ENCODE measurements around the gene PI4KA.

Gene PI4KA

DNA sequence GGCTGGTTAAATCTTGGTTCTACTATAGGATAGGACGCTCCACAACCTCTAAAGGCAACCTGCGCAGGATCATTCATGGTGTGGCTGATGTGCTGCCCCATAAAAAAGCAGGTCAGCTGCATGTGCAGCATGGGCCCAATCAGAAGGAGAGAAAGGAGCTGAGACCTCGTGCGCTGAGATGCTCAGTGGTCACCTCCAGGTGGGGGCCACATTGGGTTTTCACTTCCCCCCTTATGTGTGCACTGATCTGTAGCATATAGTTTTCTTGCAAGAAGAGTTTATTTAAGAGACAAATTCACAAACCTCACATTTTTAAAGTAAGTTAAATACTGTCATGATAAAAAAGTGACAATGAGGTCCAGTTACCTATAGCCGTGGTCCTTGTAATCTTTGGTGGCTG lies 60.4 kb downstream of the PI4KA start:
- Histone ChIP-seq H3K36me3 (ENCODE audit: control insufficient read depth, insufficient read depth, low read length, severe bottlenecking) (peaks cover 80% of the 10 kb centered on the region), H3K9ac (ENCODE audit: low read length) (no peak overlapping the region)

DNA sequence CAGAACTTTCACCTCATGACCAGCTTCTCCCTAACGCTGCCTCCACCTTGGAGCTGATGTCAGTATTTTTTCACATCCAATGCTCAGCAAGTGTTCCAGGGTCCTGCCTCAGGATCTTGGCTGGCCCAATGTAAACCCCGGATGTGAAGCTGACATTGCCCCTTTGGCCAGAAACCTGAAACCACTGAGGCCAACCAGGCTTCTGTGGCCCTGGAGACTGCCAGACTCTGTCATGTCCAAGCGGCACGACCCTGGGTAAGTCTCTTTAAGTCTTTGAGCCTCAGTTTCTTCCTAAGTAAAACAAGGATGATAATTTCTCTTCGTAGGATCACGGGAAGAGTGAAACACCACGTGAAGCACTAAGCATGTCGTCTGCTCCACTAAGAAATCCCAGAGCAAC lies 61.9 kb downstream of the PI4KA start:
- Histone ChIP-seq H3K36me3 (ENCODE audit: control insufficient read depth, insufficient read depth, low read length, severe bottlenecking) (peaks cover 76% of the 10 kb centered on the region), H3K9ac (ENCODE audit: low read length) (no peak overlapping the region), H3K4me1 (ENCODE audit: control insufficient read depth, insufficient read depth, low read length) (peaks cover 5% of the 10 kb centered on the region), H3K4me3 (ENCODE audit: low read length) (no peak overlapping the region), H3K9me3 (ENCODE audit: control insufficient read depth, low read length) (no peaks in the 10 kb centered on the region), H3K27me3 (replicated peaks; ENCODE audit: control insufficient read depth, insufficient read depth, low read length) (no peaks in the 10 kb centered on the region)
- DNase-seq (ENCODE audit: low read depth) = no peak

More for the DNA sequence above, 60.4 kb downstream of the PI4KA start:
- H3K27me3 ChIP-seq (replicated peaks; ENCODE audit: control insufficient read depth, insufficient read depth, low read length) = no peaks in the 10 kb centered on the region
- no peak overlapping the region for H3K4me3 ChIP-seq (ENCODE audit: low read length)
- DNase-seq (ENCODE audit: low read depth) = no peak
- H3K4me1 ChIP-seq (ENCODE audit: control insufficient read depth, insufficient read depth, low read length) = peaks cover 2% of the 10 kb centered on the region
- H3K9me3 ChIP-seq (ENCODE audit: control insufficient read depth, low read length) = no peaks in the 10 kb centered on the region

DNA sequence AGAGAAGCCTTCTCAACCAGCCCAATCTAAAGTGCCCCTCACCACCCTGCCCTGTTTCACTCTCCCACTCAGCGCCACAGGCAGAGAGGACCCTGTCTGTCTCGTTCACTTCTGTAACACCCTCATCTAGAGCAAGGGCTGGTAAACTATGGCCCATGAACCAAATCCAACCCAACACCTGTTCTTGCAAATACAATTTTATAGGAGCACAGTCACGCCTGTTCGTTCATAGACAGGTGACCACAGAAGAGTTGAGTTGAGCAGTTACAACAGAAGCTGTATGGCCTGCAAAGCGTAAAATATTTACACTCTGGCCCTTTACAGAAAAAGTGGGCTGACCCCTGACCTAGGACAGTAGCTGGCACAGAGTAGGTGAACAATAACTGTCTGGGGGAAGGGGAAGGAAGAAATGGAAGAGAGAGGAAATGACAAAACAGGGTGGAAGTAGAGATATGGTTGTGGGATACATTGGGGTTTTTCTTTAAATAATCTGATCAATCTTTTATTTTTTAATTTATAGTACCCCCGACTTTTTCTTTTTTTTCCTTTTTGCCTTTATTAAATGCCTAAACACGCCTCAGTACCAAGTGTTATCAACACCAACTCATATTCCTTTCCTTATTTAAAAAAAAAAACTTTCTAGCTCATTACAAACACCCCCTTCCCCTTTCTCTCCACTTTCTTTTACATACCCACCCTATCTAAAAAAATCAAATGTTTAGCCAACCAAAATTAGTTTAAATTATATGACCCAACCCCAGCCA lies 63.8 kb downstream of the PI4KA start:
- H3K36me3 ChIP-seq (ENCODE audit: control insufficient read depth, insufficient read depth, low read length, severe bottlenecking) = peaks cover 74% of the 10 kb centered on the region
- H3K9ac ChIP-seq (ENCODE audit: low read length) = no peak overlapping the region
- no peak for DNase-seq (ENCODE audit: low read depth)
- no peaks in the 10 kb centered on the region for H3K9me3 ChIP-seq (ENCODE audit: control insufficient read depth, low read length)
- no peak overlapping the region for H3K4me3 ChIP-seq (ENCODE audit: low read length)
- H3K4me1 ChIP-seq (ENCODE audit: control insufficient read depth, insufficient read depth, low read length) = peaks cover 5% of the 10 kb centered on the region
- H3K27me3 ChIP-seq (replicated peaks; ENCODE audit: control insufficient read depth, insufficient read depth, low read length) = no peaks in the 10 kb centered on the region

DNA sequence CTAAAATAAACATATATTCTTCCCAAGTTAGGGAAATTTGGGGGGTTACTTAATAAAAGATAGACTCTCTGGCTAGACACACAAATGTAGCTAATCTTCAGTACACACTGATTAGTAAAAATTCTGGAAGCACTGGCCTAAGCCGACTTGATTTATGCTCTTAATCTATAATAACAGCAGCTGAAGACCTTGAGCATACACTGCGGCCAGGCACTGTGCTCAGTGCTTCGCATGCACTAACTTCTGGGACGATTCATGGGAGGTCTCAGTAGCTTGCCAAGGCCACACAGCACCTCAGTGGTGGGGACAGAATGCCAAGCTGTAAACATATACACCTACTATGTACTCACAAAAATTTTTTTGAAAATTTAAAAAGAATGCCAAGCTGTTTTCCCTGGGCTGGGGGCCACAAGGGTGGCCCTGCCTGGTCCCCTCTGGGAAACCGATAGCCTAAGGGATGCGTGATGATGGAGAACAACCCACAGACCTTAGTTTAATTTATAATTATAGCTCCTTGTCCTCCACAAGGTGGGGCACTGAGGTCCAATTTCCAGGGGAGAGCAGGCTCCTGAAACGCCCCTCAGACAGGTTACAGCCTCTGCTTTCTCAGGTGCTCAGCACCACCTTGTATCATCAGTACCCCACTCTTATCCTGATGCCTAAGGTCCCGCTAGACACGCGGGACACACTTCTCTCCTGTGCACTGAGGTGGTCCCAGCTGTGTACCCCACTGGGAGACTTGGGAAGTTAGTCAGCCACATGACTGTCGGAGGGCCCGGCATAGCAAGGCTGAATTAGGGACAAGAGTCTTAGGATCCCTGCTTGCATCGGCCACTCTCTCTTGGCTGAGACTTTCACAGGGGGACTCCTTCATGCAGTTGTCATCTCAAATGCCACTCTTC lies 64.6 kb downstream of the PI4KA start:
- DNase-seq (ENCODE audit: low read depth) = no peak
- H3K27me3 ChIP-seq (replicated peaks; ENCODE audit: control insufficient read depth, insufficient read depth, low read length) = no peaks in the 10 kb centered on the region

DNA sequence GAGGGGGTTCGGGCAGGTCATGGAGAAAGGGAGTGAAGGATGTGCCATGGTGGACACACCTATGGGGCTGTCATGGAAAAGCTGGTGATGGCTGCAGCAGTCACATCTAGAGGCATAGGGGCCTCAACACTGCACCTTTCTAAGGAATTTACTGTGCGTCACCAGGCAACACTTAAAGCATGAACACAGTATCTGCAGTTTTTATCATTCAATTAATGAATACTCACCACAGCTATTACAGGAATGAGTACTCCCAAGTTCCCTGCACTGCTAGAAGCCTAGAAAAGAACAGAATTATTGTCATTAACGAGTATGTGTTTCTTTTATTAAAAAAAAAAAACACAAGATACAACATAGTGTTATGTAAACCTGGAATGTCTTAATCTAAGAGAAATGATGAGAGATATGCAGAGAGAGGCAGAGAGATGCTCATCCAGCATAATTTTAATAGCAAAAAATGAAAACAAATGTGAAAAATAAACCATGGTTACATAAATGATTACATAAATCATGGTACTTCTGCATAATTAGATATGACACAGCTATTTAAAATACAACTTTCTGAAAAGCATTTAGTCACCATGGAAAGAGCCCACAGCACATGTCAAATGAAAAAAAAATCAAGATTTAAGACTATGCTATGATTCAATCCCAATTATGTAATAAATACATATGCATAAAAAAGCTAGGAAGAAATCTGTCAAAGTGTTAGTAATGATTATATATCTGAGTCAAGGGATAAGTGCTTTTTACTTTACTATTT lies 65.5 kb downstream of the PI4KA start:
- H3K4me1 ChIP-seq (ENCODE audit: control insufficient read depth, insufficient read depth, low read length) = peaks cover 5% of the 10 kb centered on the region

More for the DNA sequence above, 64.6 kb downstream of the PI4KA start:
- H3K9me3 ChIP-seq (ENCODE audit: control insufficient read depth, low read length) = no peaks in the 10 kb centered on the region
- peaks cover 67% of the 10 kb centered on the region for H3K36me3 ChIP-seq (ENCODE audit: control insufficient read depth, insufficient read depth, low read length, severe bottlenecking)
- no peak overlapping the region for H3K9ac ChIP-seq (ENCODE audit: low read length)
- H3K4me1 ChIP-seq (ENCODE audit: control insufficient read depth, insufficient read depth, low read length) = peaks cover 5% of the 10 kb centered on the region
- H3K4me3 ChIP-seq (ENCODE audit: low read length) = no peak overlapping the region

DNA sequence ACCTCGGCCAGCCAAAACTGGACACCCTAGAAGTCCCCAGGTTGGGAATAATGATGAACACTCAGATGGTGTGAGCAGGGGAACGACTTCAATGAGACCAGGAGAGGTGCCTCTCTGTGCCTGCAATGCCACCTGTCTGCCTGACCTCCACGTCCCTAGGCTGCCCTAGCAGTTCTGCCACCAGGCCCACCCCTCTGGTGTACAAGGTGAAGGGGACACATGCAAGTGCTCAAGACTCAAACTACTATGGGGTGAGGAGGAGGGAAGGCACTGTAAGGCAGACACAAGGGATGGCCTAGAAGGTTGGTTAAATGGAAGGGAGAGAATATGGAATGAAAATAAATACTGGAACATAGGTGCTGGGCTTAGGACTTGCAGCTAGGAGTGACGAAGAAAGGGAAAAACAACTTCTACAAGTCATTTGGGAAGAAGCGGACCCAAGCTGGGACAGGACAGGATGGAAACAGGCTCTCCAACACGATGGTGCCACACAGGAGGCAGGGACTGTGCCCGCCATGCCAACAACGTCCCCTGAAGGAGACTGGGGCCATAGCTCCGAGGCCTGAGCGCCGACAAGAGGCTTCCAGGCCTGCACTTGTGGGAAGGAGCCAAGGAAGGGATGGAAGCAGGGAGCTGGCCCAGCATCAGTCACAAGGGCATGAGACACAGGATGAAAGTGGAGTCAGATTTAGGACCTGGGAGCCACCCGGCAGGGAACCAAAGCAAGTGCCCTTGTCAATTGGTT lies 66.2 kb downstream of the PI4KA start:
- no peak for DNase-seq (ENCODE audit: low read depth)
- Histone ChIP-seq H3K9me3 (ENCODE audit: control insufficient read depth, low read length) (no peaks in the 10 kb centered on the region), H3K9ac (ENCODE audit: low read length) (no peak overlapping the region), H3K36me3 (ENCODE audit: control insufficient read depth, insufficient read depth, low read length, severe bottlenecking) (peaks cover 66% of the 10 kb centered on the region), H3K27me3 (replicated peaks; ENCODE audit: control insufficient read depth, insufficient read depth, low read length) (no peaks in the 10 kb centered on the region), H3K4me1 (ENCODE audit: control insufficient read depth, insufficient read depth, low read length) (peaks cover 5% of the 10 kb centered on the region), H3K4me3 (ENCODE audit: low read length) (no peak overlapping the region)

More for the DNA sequence above, 65.5 kb downstream of the PI4KA start:
- Histone ChIP-seq H3K9me3 (ENCODE audit: control insufficient read depth, low read length) (no peaks in the 10 kb centered on the region), H3K36me3 (ENCODE audit: control insufficient read depth, insufficient read depth, low read length, severe bottlenecking) (peaks cover 66% of the 10 kb centered on the region), H3K4me3 (ENCODE audit: low read length) (no peak overlapping the region), H3K27me3 (replicated peaks; ENCODE audit: control insufficient read depth, insufficient read depth, low read length) (no peaks in the 10 kb centered on the region), H3K9ac (ENCODE audit: low read length) (no peak overlapping the region)
- DNase-seq (ENCODE audit: low read depth) = no peak

DNA sequence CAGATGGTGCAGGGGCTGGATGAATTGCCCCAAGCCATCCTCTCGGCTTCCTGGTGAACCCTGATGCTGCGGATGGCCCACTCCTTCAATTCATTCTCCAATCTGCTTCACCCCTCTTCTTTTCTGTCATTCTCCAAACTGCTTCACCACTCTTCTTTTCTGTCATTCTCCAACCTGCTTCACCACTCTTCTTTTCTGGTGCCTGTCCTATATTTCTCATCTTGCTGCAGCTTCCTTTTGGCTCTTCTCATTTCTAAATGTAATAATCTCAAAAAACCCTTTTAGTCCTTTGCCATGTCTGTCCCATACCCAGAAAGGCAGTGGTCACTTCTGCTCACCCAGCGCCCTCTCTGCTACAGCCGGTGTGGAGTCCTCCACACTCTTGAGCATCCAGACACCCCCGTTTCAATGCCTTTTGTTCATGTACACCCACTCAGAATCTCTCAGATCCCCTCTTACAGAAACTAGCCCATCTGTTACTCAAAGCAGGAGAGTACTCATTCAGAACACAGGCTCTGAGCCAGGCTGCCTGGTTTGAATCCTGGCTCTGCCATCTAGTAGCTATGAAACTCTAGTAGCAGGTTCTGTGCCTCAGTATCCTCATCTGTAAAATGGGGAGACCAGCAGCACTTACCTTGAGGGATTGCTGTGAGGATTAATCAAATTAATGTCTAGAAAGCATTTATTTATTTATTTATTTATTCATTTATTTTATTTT lies 69.8 kb downstream of the PI4KA start:
- no peak for DNase-seq (ENCODE audit: low read depth)
- no peaks in the 10 kb centered on the region for H3K27me3 ChIP-seq (replicated peaks; ENCODE audit: control insufficient read depth, insufficient read depth, low read length)
- H3K4me1 ChIP-seq (ENCODE audit: control insufficient read depth, insufficient read depth, low read length) = peaks cover 9% of the 10 kb centered on the region
- H3K9ac ChIP-seq (ENCODE audit: low read length) = no peak overlapping the region
- no peak overlapping the region for H3K4me3 ChIP-seq (ENCODE audit: low read length)
- H3K36me3 ChIP-seq (ENCODE audit: control insufficient read depth, insufficient read depth, low read length, severe bottlenecking) = peaks cover 51% of the 10 kb centered on the region
- H3K9me3 ChIP-seq (ENCODE audit: control insufficient read depth, low read length) = no peaks in the 10 kb centered on the region

DNA sequence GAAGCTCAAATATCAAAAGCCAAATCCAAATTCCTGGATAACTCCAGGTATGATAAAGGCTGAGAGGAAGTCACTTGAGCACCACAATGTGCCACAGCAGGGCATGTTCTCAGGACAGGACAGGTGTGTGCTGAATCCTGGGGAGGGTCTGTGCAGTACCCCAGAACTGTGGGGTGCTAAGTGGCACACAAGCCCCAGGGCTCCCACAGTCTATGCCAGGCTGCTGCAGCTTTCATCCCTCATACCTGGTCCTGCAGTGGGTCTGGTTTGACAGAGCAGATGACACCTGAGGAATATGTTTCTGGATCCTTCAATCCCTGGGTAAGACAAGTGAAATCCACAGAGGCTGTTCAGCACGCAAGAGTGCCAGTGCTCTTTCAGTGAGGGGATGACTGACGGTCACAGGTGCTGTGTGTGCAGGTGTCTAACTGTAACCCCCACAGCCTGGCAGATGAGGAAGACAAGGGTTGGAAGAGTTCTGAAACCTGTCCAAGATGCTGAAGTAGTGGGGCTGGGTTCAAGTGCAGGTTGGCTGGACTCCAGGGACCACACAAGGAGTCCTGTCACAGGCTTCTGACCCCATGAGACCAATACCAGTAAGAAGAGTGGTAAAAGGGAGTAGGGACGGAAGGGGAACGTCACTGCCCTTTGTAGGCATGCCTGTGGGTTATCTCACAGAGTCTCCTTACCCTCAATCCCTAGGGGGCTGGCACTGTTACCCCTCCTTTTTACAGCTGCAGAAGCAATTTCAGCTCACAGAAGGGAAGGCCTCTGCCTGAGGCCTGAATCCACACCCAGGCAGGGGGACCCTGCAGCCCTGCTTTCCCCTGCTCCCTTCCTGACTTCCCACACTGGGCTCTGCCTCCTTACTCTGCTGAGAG lies 70.6 kb downstream of the PI4KA start:
- H3K4me1 ChIP-seq (ENCODE audit: control insufficient read depth, insufficient read depth, low read length) = peaks cover 13% of the 10 kb centered on the region
- no peaks in the 10 kb centered on the region for H3K27me3 ChIP-seq (replicated peaks; ENCODE audit: control insufficient read depth, insufficient read depth, low read length)
- no peak for DNase-seq (ENCODE audit: low read depth)
- H3K9me3 ChIP-seq (ENCODE audit: control insufficient read depth, low read length) = no peaks in the 10 kb centered on the region
- H3K4me3 ChIP-seq (ENCODE audit: low read length) = no peak overlapping the region
- H3K9ac ChIP-seq (ENCODE audit: low read length) = no peak overlapping the region
- peaks cover 50% of the 10 kb centered on the region for H3K36me3 ChIP-seq (ENCODE audit: control insufficient read depth, insufficient read depth, low read length, severe bottlenecking)

DNA sequence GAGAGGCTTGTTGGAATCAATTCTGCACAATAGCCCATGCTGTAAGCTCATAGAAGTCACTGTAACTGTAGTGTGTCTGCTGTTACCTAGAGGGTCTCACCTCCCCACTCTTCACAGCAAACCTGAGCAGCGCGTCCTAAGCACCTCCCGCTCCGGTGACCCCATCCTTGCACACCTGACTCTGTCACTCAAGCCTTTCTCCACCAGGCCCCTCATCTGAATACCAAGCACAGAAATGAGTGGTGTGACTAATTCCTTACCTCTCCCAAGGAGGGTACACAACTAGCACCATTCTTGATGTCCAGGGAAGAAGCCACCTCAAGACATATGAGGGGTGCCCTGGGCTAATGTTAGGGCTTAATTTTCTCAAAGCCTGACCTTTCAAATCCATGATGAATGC lies 71.4 kb downstream of the PI4KA start:
- DNase-seq (ENCODE audit: low read depth) = no peak
- H3K9ac ChIP-seq (ENCODE audit: low read length) = no peak overlapping the region
- H3K27me3 ChIP-seq (replicated peaks; ENCODE audit: control insufficient read depth, insufficient read depth, low read length) = no peaks in the 10 kb centered on the region
- H3K9me3 ChIP-seq (ENCODE audit: control insufficient read depth, low read length) = no peaks in the 10 kb centered on the region
- no peak overlapping the region for H3K4me3 ChIP-seq (ENCODE audit: low read length)
- H3K36me3 ChIP-seq (ENCODE audit: control insufficient read depth, insufficient read depth, low read length, severe bottlenecking) = peaks cover 42% of the 10 kb centered on the region
- H3K4me1 ChIP-seq (ENCODE audit: control insufficient read depth, insufficient read depth, low read length) = peaks cover 20% of the 10 kb centered on the region
